H1 (cell line): Measurements from ENCODE around the gene ARMC9. TPM values are rescaled to one million over a fixed set of nuclear protein-coding genes. Genes with fewer than 3 reads are reported as not detected.

Experiments used
- CTCF ChIA-PET: fragments of 300-600 bp; sonication (Branson Sonifier 250); formaldehyde crosslinking; loops from one replicate; lab custom pipeline; 2021; ENCODE audit not compliant: partially characterized antibody; lab: Charles Lee
- POLR2A ChIA-PET: fragments of 300-600 bp; sonication (Branson Sonifier 250); formaldehyde crosslinking; loops from one replicate; lab custom pipeline; 2021; ENCODE audit warnings: inconsistent platforms; ENCODE audit not compliant: partially characterized antibody; lab: Charles Lee
- DNase-seq, 2 experiments: peaks; one replicate each; pipeline versions ENCODE4 v3.0.0 to v3.0.0-alpha.2; 2010 to 2022; ENCODE audit warnings: low spot score in 2 of 2, low read depth in 1 of 2, mixed read lengths in 1 of 2
- FAIRE-seq: peaks from 2 replicates; lab custom pipeline; 2011; peaks lifted over from hg19 to GRCh38; lab: Jason Lieb, UNC
- H2AFZ ChIP-seq: 2 replicates; pipeline ENCODE4 v1.8.1; 2012; ENCODE audit warnings: low read length, inconsistent platforms
- H2AK5ac ChIP-seq: 2 replicates; pipeline ENCODE4 v1.6.1; 2013; ENCODE audit warnings: low read depth, low read length
- H2BK120ac ChIP-seq: replicated peaks from 2 replicates; pipeline ENCODE3; 2013; ENCODE audit warnings: low read depth, low read length, inconsistent platforms
- H2BK12ac ChIP-seq: 2 replicates; pipeline ENCODE4 v1.6.1; 2013; ENCODE audit warnings: low read depth, low read length
- H2BK15ac ChIP-seq: 2 replicates; pipeline ENCODE4 v1.6.1; 2013; ENCODE audit warnings: low read length
- H2BK20ac ChIP-seq: 2 replicates; pipeline ENCODE4 v1.6.1; 2013; ENCODE audit warnings: low read length
- H2BK5ac ChIP-seq: 2 replicates; pipeline ENCODE4 v1.6.1; 2013; ENCODE audit warnings: low read depth, low read length
- H3K14ac ChIP-seq: 2 replicates; pipeline ENCODE4 v1.6.1; 2013; ENCODE audit warnings: inconsistent platforms; ENCODE audit not compliant: insufficient read length
- H3K18ac ChIP-seq: 2 replicates; pipeline ENCODE4 v1.6.1; 2013; ENCODE audit warnings: low read length; ENCODE audit errors: extremely low read depth
- H3K23ac ChIP-seq: 2 replicates; pipeline ENCODE4 v1.6.1; 2013; ENCODE audit warnings: inconsistent platforms; ENCODE audit not compliant: insufficient read length
- H3K23me2 ChIP-seq: 2 replicates; pipeline ENCODE4 v1.6.1; 2013; ENCODE audit warnings: low read depth, low read length
- H3K27ac ChIP-seq: 2 replicates; pipeline ENCODE4 v1.6.1; 2011; ENCODE audit warnings: low read depth, low read length, inconsistent platforms
- H3K27me3 ChIP-seq, 4 experiments: replicated peaks in 1 of 4; 1 replicate in 1 of 4; 2 replicates in 3 of 4; pipeline versions ENCODE4 v1.6.1 to v1.8.1; 2011 to 2013; ENCODE audit warnings: low read length in 3 of 4, mild to moderate bottlenecking in 3 of 4, inconsistent platforms in 2 of 4, mixed read lengths in 2 of 4, moderate library complexity in 1 of 4; ENCODE audit not compliant: control insufficient read depth in 3 of 4, insufficient read depth in 3 of 4; ENCODE audit errors: extremely low read depth in 1 of 4
- H3K36me3 ChIP-seq, 4 experiments: 2 replicates each; pipeline versions ENCODE4 v1.6.1 to v1.8.1; 2011 to 2013; ENCODE audit warnings: mild to moderate bottlenecking in 4 of 4, low read length in 3 of 4, moderate library complexity in 2 of 4, control low read depth in 1 of 4, inconsistent platforms in 1 of 4; ENCODE audit not compliant: insufficient read depth in 4 of 4, control insufficient read depth in 2 of 4
- H3K4ac ChIP-seq: replicated peaks from 2 replicates; pipeline ENCODE3; 2013; ENCODE audit warnings: low read length, low read depth, mixed read lengths, inconsistent platforms; ENCODE audit not compliant: insufficient read length
- H3K4me1 ChIP-seq, 4 experiments: replicated peaks in 1 of 4; 1 replicate in 1 of 4; 2 replicates in 3 of 4; pipeline versions ENCODE4 v1.6.1 to v1.8.1; 2011 to 2013; ENCODE audit warnings: low read length in 3 of 4, inconsistent platforms in 2 of 4, mixed read lengths in 1 of 4; ENCODE audit not compliant: insufficient read depth in 4 of 4, control insufficient read depth in 3 of 4
- H3K4me2 ChIP-seq, 2 experiments: 2 replicates each; pipeline versions ENCODE4 v1.6.1 to v1.8.1; 2011 to 2013; ENCODE audit warnings: low read depth in 2 of 2, low read length in 2 of 2, control low read depth in 1 of 2, inconsistent platforms in 1 of 2, mild to moderate bottlenecking in 1 of 2; ENCODE audit not compliant: insufficient read depth in 1 of 2
- H3K4me3 ChIP-seq, 4 experiments: fragments of 200-600, 300-600 bp in 1 of 4; sonication (generic), shearing (Covaris generic), sonication (Bioruptor Twin) in 1 of 4; 2 replicates each; pipeline versions ENCODE4 v1.5.1 to v1.8.1; 2011 to 2016; ENCODE audit warnings: low read length in 4 of 4, low read depth in 3 of 4, control low read depth in 2 of 4, inconsistent platforms in 2 of 4, mild to moderate bottlenecking in 2 of 4, mixed read lengths in 1 of 4, moderate library complexity in 1 of 4; ENCODE audit not compliant: insufficient read depth in 2 of 4; ENCODE audit errors: extremely low read depth in 1 of 4
- H3K56ac ChIP-seq: replicated peaks from 2 replicates; pipeline ENCODE3; 2013; ENCODE audit warnings: low read depth, mild to moderate bottlenecking, mixed read lengths, low read length, inconsistent platforms; ENCODE audit not compliant: insufficient read length
- H3K79me1 ChIP-seq: 2 replicates; pipeline ENCODE4 v1.6.1; 2013; ENCODE audit warnings: low read depth, low read length, control low read depth
- H3K79me2 ChIP-seq, 2 experiments: 2 replicates each; pipeline versions ENCODE4 v1.6.1 to v1.8.1; 2012 to 2013; ENCODE audit warnings: low read length in 2 of 2, mild to moderate bottlenecking in 2 of 2, inconsistent platforms in 1 of 2; ENCODE audit not compliant: insufficient read depth in 2 of 2, control insufficient read depth in 1 of 2
- H3K9ac ChIP-seq, 4 experiments: replicated peaks in 1 of 4; 1 replicate in 1 of 4; 2 replicates in 3 of 4; pipeline versions ENCODE4 v1.6.1 to v1.8.1; 2011 to 2013; ENCODE audit warnings: low read depth in 3 of 4, low read length in 3 of 4, control low read depth in 2 of 4, mild to moderate bottlenecking in 2 of 4, moderate library complexity in 2 of 4, inconsistent platforms in 1 of 4; ENCODE audit errors: extremely low read depth in 1 of 4
- H3K9me3 ChIP-seq, 2 experiments: 2 replicates each; pipeline versions ENCODE4 v1.6.1 to v1.8.1; 2012 to 2013; ENCODE audit warnings: mild to moderate bottlenecking in 2 of 2, moderate library complexity in 2 of 2, control low read depth in 1 of 2, inconsistent platforms in 1 of 2, low read depth in 1 of 2, low read length in 1 of 2, mixed read lengths in 1 of 2; ENCODE audit not compliant: insufficient read depth in 2 of 2
- H4K20me1 ChIP-seq, 2 experiments: replicated peaks in 1 of 2; 2 replicates each; pipeline versions ENCODE3 to v1.8.1; 2011 to 2013; ENCODE audit warnings: inconsistent platforms in 2 of 2, low read length in 2 of 2, mild to moderate bottlenecking in 1 of 2; ENCODE audit not compliant: insufficient read depth in 2 of 2, control insufficient read depth in 1 of 2
- H4K5ac ChIP-seq: 2 replicates; pipeline ENCODE4 v1.6.1; 2013; ENCODE audit warnings: low read length, low read depth, mixed read lengths, inconsistent platforms; ENCODE audit not compliant: insufficient read length
- H4K8ac ChIP-seq: 2 replicates; pipeline ENCODE4 v1.8.0; 2013; ENCODE audit warnings: mild to moderate bottlenecking, moderate library complexity, low read length, inconsistent platforms; ENCODE audit not compliant: insufficient read depth; ENCODE audit errors: extremely low read depth
- H4K91ac ChIP-seq: replicated peaks from 2 replicates; pipeline ENCODE3; 2013; ENCODE audit warnings: low read length, mixed read lengths, inconsistent platforms; ENCODE audit not compliant: insufficient read length
- ATF2 ChIP-seq: IDR thresholded peaks from 2 replicates; pipeline ENCODE4 v1.6.1; 2012; ENCODE audit warnings: low read length, inconsistent platforms
- ATF3 ChIP-seq: IDR thresholded peaks from 2 replicates; pipeline ENCODE4 v1.6.1; 2011; ENCODE audit warnings: low read depth, mild to moderate bottlenecking, low read length; ENCODE audit not compliant: insufficient read depth
- BRCA1 ChIP-seq: IDR thresholded peaks from 2 replicates; pipeline ENCODE4 v1.6.1; 2012; ENCODE audit warnings: low read depth, low read length, improper control_type of control experiment
- E2F6 ChIP-seq: IDR thresholded peaks from 2 replicates; pipeline ENCODE4 v1.6.1; 2012; ENCODE audit warnings: inconsistent platforms
- EGR1 ChIP-seq: IDR thresholded peaks from 2 replicates; pipeline ENCODE4 v1.6.1; 2011; ENCODE audit warnings: low read depth, low read length, borderline replicate concordance
- MAFK ChIP-seq: IDR thresholded peaks from 2 replicates; pipeline ENCODE4 v1.6.1; 2012; ENCODE audit warnings: low read depth, mild to moderate bottlenecking, improper control_type of control experiment, low read length
- MAX ChIP-seq: IDR thresholded peaks from 2 replicates; pipeline ENCODE4 v1.6.1; 2012; ENCODE audit warnings: inconsistent platforms
- NANOG ChIP-seq: IDR thresholded peaks from 2 replicates; pipeline ENCODE4 v1.6.1; 2011; ENCODE audit warnings: low read length, low read depth, mild to moderate bottlenecking, inconsistent platforms; ENCODE audit not compliant: insufficient read depth, poor library complexity, severe bottlenecking
- RFX5 ChIP-seq: IDR thresholded peaks from 2 replicates; pipeline ENCODE4 v1.6.1; 2011; ENCODE audit warnings: low read depth, low read length, improper control_type of control experiment, borderline replicate concordance
- SIN3A ChIP-seq, 2 experiments: IDR thresholded peaks in 1 of 2; conservative IDR thresholded peaks in 1 of 2; 2 replicates each; pipeline ENCODE4 v1.6.1; 2011 to 2012; ENCODE audit warnings: low read length in 2 of 2, improper control_type of control experiment in 1 of 2, low read depth in 1 of 2, mild to moderate bottlenecking in 1 of 2
- WGBS, 2 experiments: shearing (Covaris generic) in 1 of 2; methylation state at CpG; one replicate each; pipeline versions ENCODE4 v1.1.6 to v1.1.7; 2013 to 2015; ENCODE audit warnings: low lambda C conversion rate in 2 of 2, mixed read lengths in 2 of 2, inconsistent platforms in 1 of 2, low coverage in 1 of 2, missing lambda C conversion rate in 1 of 2; ENCODE audit not compliant: insufficient replicate concordance in 2 of 2, insufficient coverage in 1 of 2, insufficient read length in 1 of 2; ENCODE audit errors: extremely low coverage in 1 of 2, missing lambda C conversion rate in 1 of 2; 5-methylcytosine and 5-hydroxymethylcytosine counted together
- polyA plus RNA-seq, 7 experiments: library from polyadenylated mRNA; depleted of rRNA in 3 of 7; stranded (reverse) in 5 of 7; unstranded in 2 of 7; fragments of >200 nt in 5 of 7; fragments of 200-250 nt in 2 of 7; gene quantifications; 1 replicate in 5 of 7; 2 replicates in 1 of 7; 4 replicates in 1 of 7; pipeline versions ENCODE4 v1.2.1 to v1.2.3, GENCODE V29; 2011 to 2013; ENCODE audit warnings: missing spikeins in 2 of 7, mixed read lengths in 2 of 7
- total RNA-seq: library from RNA; stranded (reverse); fragmentation: NEBNext Ultra II Directional; extraction: Animal tissue kit (Norgen Biotek cat#: 25700); gene quantifications from 2 replicates; pipeline ENCODE4 v1.2.1, GENCODE V29; 2021

The ARMC9 gene
- total and polyA plus RNA-seq, 2 of the 8 experiments (the other 6 are each of a cell fraction or from before 2014, with no cell fraction given), result 23.2 to 36.1 TPM

GRCh38 chr2:231280846-231281245 lies 82.4 kb downstream of the ARMC9 start:
- no peak for FAIRE-seq
- no peak overlapping the region for H3K14ac ChIP-seq
- WGBS, 2 experiments, result 90% methylated on average over 9 of the region's 9 CpGs; no CpG with 5 or more reads in 1 of the 2 experiments
- TF ChIP-seq ATF3, result no peak
- no peak for TF ChIP-seq MAFK
- no peak for TF ChIP-seq MAX
- no peak for TF ChIP-seq BRCA1
- no peak for TF ChIP-seq ATF2
- TF ChIP-seq EGR1, result no peak
- no peak for TF ChIP-seq E2F6
- no peak for TF ChIP-seq SIN3A (conservative IDR thresholded peaks at IDR 0.05 in 1 of 2, IDR thresholded peaks at IDR 0.05 in 1 of 2; ENCODE audit: low read depth in 1 of 2, low read length in 2 of 2)
- TF ChIP-seq NANOG, result no peak
- no peak for TF ChIP-seq RFX5

More at GRCh38 chr2:231280846-231281245, 82.4 kb downstream of the ARMC9 start:
- no peak overlapping the region for H2BK5ac ChIP-seq
- H4K5ac ChIP-seq, result no peak overlapping the region
- no peaks in the 10 kb centered on the region for H3K4me1 ChIP-seq
- ChIA-PET POLR2A (interaction anchor here (0.5 to 1.2 kb wide), 2 partner anchors 12 to 548 kb away, joined by 3 to 4 read pairs; no protein-coding TSS in a partner anchor), CTCF (interaction anchor here (0.8 to 2.8 kb wide), 6 partner anchors 9 to 134 kb away, joined by 3 to 17 read pairs (median 4); no protein-coding TSS in a partner anchor)
- H2BK120ac ChIP-seq, result no peak overlapping the region
- no peak overlapping the region for H3K4ac ChIP-seq
- H3K27ac ChIP-seq, result no peak overlapping the region
- no peak overlapping the region for H3K18ac ChIP-seq
- H2BK20ac ChIP-seq, result no peak overlapping the region
- no peak overlapping the region for H3K4me3 ChIP-seq
- H3K9me3 ChIP-seq, result no peaks in the 10 kb centered on the region
- peaks cover 2 to 11% (median 6%) of the 10 kb centered on the region in 4 experiments; a peak in 5 of 8 replicates for H3K36me3 ChIP-seq
- H3K23ac ChIP-seq, result no peak overlapping the region
- no peak overlapping the region for H3K9ac ChIP-seq
- H3K56ac ChIP-seq, result no peak overlapping the region
- no peak overlapping the region for H4K8ac ChIP-seq
- no peak overlapping the region for H3K4me2 ChIP-seq
- H4K91ac ChIP-seq, result no peak overlapping the region
- H3K23me2 ChIP-seq, result no peaks in the 10 kb centered on the region
- H2AFZ ChIP-seq, result no peak overlapping the region
- no peaks in the 10 kb centered on the region for H3K79me2 ChIP-seq
- no peak overlapping the region for H2AK5ac ChIP-seq
- no peak for DNase-seq
- no peaks in the 10 kb centered on the region for H3K79me1 ChIP-seq
- no peak overlapping the region for H2BK12ac ChIP-seq
- H2BK15ac ChIP-seq, result no peak overlapping the region
- no peaks in the 10 kb centered on the region for H3K27me3 ChIP-seq
- no peaks in the 10 kb centered on the region for H4K20me1 ChIP-seq
